HEK293 (cell line): Measurements from ENCODE around the gene NCOA6.

Experiments used
- CTCF ChIA-PET: fragments of 350-600 bp; formaldehyde crosslinking; extraction: SDS; loops from one replicate; lab custom pipeline; 2021; ENCODE audit warnings: antibody characterized with exemption; lab: Yijun Ruan, JAX
- POLR2A ChIA-PET: fragments of 300-600 bp; formaldehyde crosslinking; extraction: SDS; loops from one replicate; lab custom pipeline; 2020; ENCODE audit warnings: antibody characterized with exemption, inconsistent platforms; lab: Yijun Ruan, JAX
- H3K27ac ChIP-seq: fragments of 200-500 bp; sonication (Bioruptor generic); 2 replicates; pipeline ENCODE4 v1.5.1; 2014; ENCODE audit warnings: low read depth, low read length, control low read depth, inconsistent platforms; ENCODE audit errors: extremely low read depth
- H3K36me3 ChIP-seq, 2 experiments: fragments of 200-500 bp in 1 of 2; sonication (Bioruptor generic) in 1 of 2; 1 replicate in 1 of 2; 2 replicates in 1 of 2; pipeline ENCODE4 v1.5.1; 2014 to 2017; ENCODE audit warnings: inconsistent platforms in 2 of 2, low read length in 2 of 2; ENCODE audit not compliant: control insufficient read depth in 2 of 2, insufficient read depth in 1 of 2
- H3K4me1 ChIP-seq: fragments of 200-500 bp; sonication (Bioruptor generic); 2 replicates; pipeline ENCODE4 v1.5.1; 2014; ENCODE audit warnings: mild to moderate bottlenecking, low read length, inconsistent platforms; ENCODE audit not compliant: control insufficient read depth, insufficient read depth
- H3K4me3 ChIP-seq: 2 replicates; pipeline ENCODE4 v1.5.1; 2011; ENCODE audit warnings: low read depth, mild to moderate bottlenecking, control low read depth, low read length, moderate library complexity
- H3K9me3 ChIP-seq: fragments of 200-500 bp; sonication (Bioruptor generic); 2 replicates; pipeline ENCODE4 v1.5.1; 2014; ENCODE audit warnings: low read depth, low read length, inconsistent platforms; ENCODE audit not compliant: control insufficient read depth, insufficient read depth
- HOXA7 ChIP-seq: sonication (generic); formaldehyde crosslinking; IDR thresholded peaks from 2 replicates; pipeline ENCODE4 v1.8.1; 2022; ENCODE audit warnings: missing genetic modification reagents, borderline replicate concordance
- HOXC10 ChIP-seq: sonication (generic); formaldehyde crosslinking; IDR thresholded peaks from 2 replicates; pipeline ENCODE4 v1.8.1; 2023; ENCODE audit warnings: mild to moderate bottlenecking, missing genetic modification reagents
- KLF9 ChIP-seq: fragments of 450-650 bp; formaldehyde crosslinking; IDR thresholded peaks from 2 replicates; pipeline ENCODE4 v1.5.1; 2016; ENCODE audit warnings: missing biosample characterization, missing genetic modification characterization, low read depth
- SETDB1 ChIP-seq: IDR thresholded peaks from one replicate; pipeline ENCODE4 v1.6.1; 2017; ENCODE audit warnings: mild to moderate bottlenecking, low read length, moderate library complexity, mixed read lengths; ENCODE audit not compliant: insufficient read length
- SP2 ChIP-seq: fragments of 450-650 bp; formaldehyde crosslinking; IDR thresholded peaks from 2 replicates; pipeline ENCODE4 v1.5.1; 2016; ENCODE audit warnings: missing biosample characterization, missing genetic modification characterization
- YY2 ChIP-seq: fragments of 450-650 bp; formaldehyde crosslinking; IDR thresholded peaks from 2 replicates; pipeline ENCODE4 v1.5.1; 2016; ENCODE audit warnings: missing biosample characterization, missing genetic modification characterization
- ZBTB48 ChIP-seq: fragments of 450-650 bp; formaldehyde crosslinking; IDR thresholded peaks from 2 replicates; pipeline ENCODE4 v1.5.1; 2016; ENCODE audit warnings: missing biosample characterization, missing genetic modification characterization
- ZFP37 ChIP-seq: fragments of 450-650 bp; formaldehyde crosslinking; IDR thresholded peaks from 2 replicates; pipeline ENCODE4 v1.5.1; 2016; ENCODE audit warnings: missing biosample characterization, missing genetic modification characterization
- ZIC2 ChIP-seq: fragments of 450-650 bp; formaldehyde crosslinking; IDR thresholded peaks from 2 replicates; pipeline ENCODE4 v1.5.1; 2016; ENCODE audit warnings: missing biosample characterization, missing genetic modification characterization
- ZNF114 ChIP-seq: fragments of 450-650 bp; formaldehyde crosslinking; IDR thresholded peaks from 2 replicates; pipeline ENCODE4 v1.5.0; 2017; ENCODE audit warnings: missing biosample characterization, missing genetic modification characterization
- ZNF140 ChIP-seq: fragments of 450-650 bp; formaldehyde crosslinking; IDR thresholded peaks from 2 replicates; pipeline ENCODE4 v1.5.1; 2016; ENCODE audit warnings: missing biosample characterization, missing genetic modification characterization
- ZNF157 ChIP-seq: fragments of 450-650 bp; formaldehyde crosslinking; IDR thresholded peaks from 2 replicates; pipeline ENCODE4 v1.5.1; 2016; ENCODE audit warnings: missing biosample characterization, missing genetic modification characterization
- ZNF311 ChIP-seq: fragments of 450-650 bp; formaldehyde crosslinking; IDR thresholded peaks from 2 replicates; pipeline ENCODE4 v1.5.1; 2017; ENCODE audit warnings: missing biosample characterization, missing genetic modification characterization, borderline replicate concordance
- ZNF324 ChIP-seq: fragments of 450-650 bp; formaldehyde crosslinking; IDR thresholded peaks from 2 replicates; pipeline ENCODE4 v1.5.1; 2016; ENCODE audit warnings: missing biosample characterization, missing genetic modification characterization
- ZNF596 ChIP-seq: fragments of 450-650 bp; IDR thresholded peaks from 2 replicates; pipeline ENCODE4 v1.5.0; 2018; ENCODE audit warnings: missing biosample characterization, mild to moderate bottlenecking, missing genetic modification characterization, moderate library complexity
- ZNF624 ChIP-seq: fragments of 450-650 bp; formaldehyde crosslinking; IDR thresholded peaks from 2 replicates; pipeline ENCODE4 v1.5.1; 2017; ENCODE audit warnings: missing biosample characterization, missing genetic modification characterization
- ZNF629 ChIP-seq: fragments of 450-650 bp; formaldehyde crosslinking; IDR thresholded peaks from 2 replicates; pipeline ENCODE4 v1.5.1; 2017; ENCODE audit warnings: missing biosample characterization, missing genetic modification characterization
- ZNF768 ChIP-seq: fragments of 450-650 bp; formaldehyde crosslinking; IDR thresholded peaks from 2 replicates; pipeline ENCODE4 v1.5.1; 2018; ENCODE audit warnings: missing biosample characterization, mild to moderate bottlenecking, missing genetic modification characterization
- ZNF791 ChIP-seq: fragments of 450-650 bp; formaldehyde crosslinking; IDR thresholded peaks from 2 replicates; pipeline ENCODE4 v1.5.1; 2016; ENCODE audit warnings: missing biosample characterization, missing genetic modification characterization
- ZNF830 ChIP-seq: fragments of 450-650 bp; IDR thresholded peaks from 2 replicates; pipeline ENCODE4 v1.5.0; 2018; ENCODE audit warnings: missing biosample characterization, missing genetic modification characterization, low read depth, mild to moderate bottlenecking, moderate library complexity
- TF ChIP-seq, protein P1 (sequence below): fragments of 450-650 bp; formaldehyde crosslinking; IDR thresholded peaks from 2 replicates; pipeline ENCODE4 v1.5.1; 2016; ENCODE audit warnings: missing biosample characterization, missing genetic modification characterization
- TF ChIP-seq, protein P2 (sequence below): fragments of 450-650 bp; formaldehyde crosslinking; IDR thresholded peaks from 2 replicates; pipeline ENCODE4 v1.5.1; 2016; ENCODE audit warnings: missing biosample characterization, missing genetic modification characterization
- TF ChIP-seq, protein P3 (sequence below): fragments of 450-650 bp; formaldehyde crosslinking; IDR thresholded peaks from 2 replicates; pipeline ENCODE4 v1.5.1; 2016; ENCODE audit warnings: missing biosample characterization, missing genetic modification characterization
- TF ChIP-seq, protein P4 (sequence below): fragments of 450-650 bp; formaldehyde crosslinking; IDR thresholded peaks from 2 replicates; pipeline ENCODE4 v1.5.1; 2016; ENCODE audit warnings: missing biosample characterization, missing genetic modification characterization
- TF ChIP-seq, protein P5 (sequence below): fragments of 450-650 bp; formaldehyde crosslinking; optimal IDR thresholded peaks from 2 replicates; pipeline ENCODE3; 2016; ENCODE audit warnings: missing biosample characterization, mild to moderate bottlenecking, missing genetic modification characterization

NCOA6 gene

DNA sequence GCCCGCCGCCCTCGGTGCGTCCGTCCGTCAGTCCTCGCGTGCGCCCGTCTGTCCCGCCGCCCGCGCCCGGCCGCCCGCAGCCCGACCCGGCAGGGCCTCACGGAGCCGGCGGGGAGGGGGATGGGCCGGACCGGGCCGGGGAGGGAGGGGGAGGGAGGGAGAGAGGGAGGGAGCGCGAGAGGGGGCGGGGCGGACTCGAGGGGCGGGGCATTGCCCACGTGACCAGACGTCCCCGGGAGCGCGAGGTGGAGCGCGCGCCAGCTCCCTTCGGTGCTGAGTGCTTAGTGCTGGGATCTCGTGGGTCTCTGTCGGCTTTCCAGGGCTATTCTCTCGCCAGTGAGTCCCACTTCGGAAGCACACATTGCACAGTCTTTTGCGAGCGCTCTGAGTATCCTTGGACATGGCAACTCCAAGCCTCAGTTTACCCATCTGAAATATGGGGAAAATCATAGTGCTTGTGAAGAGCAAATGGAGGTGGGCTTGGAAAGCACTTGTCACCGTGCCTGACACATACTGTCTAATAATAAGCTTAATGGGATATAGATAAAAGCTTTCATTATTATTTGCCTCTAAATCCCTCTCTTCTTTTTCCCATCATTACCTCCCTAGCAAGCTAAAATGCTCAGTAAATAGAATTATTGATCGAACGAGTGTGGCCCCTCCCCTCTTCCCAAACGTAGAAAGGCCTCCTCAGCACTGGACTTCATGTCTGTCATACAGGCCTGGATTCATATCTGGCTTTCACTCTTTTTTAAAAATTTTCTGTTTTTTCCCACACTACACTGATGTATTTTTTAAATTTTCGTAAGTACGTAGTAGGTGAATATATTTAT, at the start of gene NCOA6:
TSS of gene NCOA6 (minus strand) at position 122 of the 833 bp plus-strand sequence. CDS start 43,296 bp downstream, outside the sequence.
- POLR2A ChIA-PET, result interaction anchor here (0.6 to 1.3 kb wide), 3 partner anchors 22 to 487 kb away, joined by 3 to 4 read pairs (median 3); no protein-coding TSS in a partner anchor
- peak within 1 kb of the TSS; percentile 98 for H3K27ac ChIP-seq
- TF ChIP-seq, protein P1, sequence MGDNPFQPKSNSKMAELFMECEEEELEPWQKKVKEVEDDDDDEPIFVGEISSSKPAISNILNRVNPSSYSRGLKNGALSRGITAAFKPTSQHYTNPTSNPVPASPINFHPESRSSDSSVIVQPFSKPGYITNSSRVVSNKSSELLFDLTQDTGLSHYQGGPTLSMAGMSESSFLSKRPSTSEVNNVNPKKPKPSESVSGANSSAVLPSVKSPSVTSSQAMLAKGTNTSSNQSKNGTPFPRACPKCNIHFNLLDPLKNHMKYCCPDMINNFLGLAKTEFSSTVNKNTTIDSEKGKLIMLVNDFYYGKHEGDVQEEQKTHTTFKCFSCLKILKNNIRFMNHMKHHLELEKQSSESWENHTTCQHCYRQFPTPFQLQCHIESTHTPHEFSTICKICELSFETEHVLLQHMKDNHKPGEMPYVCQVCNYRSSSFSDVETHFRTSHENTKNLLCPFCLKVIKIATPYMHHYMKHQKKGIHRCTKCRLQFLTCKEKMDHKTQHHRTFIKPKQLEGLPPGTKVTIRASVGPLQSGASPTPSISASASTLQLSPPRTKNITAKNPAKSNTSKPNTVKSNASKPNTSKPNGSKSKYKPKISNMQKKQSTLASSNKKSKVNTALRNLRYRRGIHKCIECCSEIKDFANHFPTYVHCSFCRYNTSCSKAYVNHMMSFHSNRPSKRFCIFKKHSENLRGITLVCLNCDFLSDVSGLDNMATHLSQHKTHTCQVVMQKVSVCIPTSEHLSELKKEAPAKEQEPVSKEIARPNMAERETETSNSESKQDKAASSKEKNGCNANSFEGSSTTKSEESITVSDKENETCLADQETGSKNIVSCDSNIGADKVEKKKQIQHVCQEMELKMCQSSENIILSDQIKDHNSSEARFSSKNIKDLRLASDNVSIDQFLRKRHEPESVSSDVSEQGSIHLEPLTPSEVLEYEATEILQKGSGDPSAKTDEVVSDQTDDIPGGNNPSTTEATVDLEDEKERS, result peak; percentile 41; the same call in 1 of the 2 replicates
- no peak for TF ChIP-seq ZNF157 (tag by site-specific recombination)
- no peak for TF ChIP-seq ZNF114 (tag by site-specific recombination)
- TF ChIP-seq ZNF791 (tag by site-specific recombination), result no peak
- peak; percentile 85 for TF ChIP-seq KLF9
- TF ChIP-seq ZNF324 (tag by site-specific recombination), result no peak
- no peak for TF ChIP-seq ZFP37 (tag by site-specific recombination)
- TF ChIP-seq ZNF311 (tag by site-specific recombination), result no peak
- TF ChIP-seq, protein P2, sequence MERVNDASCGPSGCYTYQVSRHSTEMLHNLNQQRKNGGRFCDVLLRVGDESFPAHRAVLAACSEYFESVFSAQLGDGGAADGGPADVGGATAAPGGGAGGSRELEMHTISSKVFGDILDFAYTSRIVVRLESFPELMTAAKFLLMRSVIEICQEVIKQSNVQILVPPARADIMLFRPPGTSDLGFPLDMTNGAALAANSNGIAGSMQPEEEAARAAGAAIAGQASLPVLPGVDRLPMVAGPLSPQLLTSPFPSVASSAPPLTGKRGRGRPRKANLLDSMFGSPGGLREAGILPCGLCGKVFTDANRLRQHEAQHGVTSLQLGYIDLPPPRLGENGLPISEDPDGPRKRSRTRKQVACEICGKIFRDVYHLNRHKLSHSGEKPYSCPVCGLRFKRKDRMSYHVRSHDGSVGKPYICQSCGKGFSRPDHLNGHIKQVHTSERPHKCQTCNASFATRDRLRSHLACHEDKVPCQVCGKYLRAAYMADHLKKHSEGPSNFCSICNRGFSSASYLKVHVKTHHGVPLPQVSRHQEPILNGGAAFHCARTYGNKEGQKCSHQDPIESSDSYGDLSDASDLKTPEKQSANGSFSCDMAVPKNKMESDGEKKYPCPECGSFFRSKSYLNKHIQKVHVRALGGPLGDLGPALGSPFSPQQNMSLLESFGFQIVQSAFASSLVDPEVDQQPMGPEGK, result no peak
- no peak for TF ChIP-seq ZNF624
- no peak for TF ChIP-seq SETDB1
- TF ChIP-seq ZNF629 (tag by site-specific recombination), result peak; percentile 35; the same call in 1 of the 2 replicates
- TF ChIP-seq ZNF768 (tag by site-specific recombination), result no peak
- TF ChIP-seq, protein P3, sequence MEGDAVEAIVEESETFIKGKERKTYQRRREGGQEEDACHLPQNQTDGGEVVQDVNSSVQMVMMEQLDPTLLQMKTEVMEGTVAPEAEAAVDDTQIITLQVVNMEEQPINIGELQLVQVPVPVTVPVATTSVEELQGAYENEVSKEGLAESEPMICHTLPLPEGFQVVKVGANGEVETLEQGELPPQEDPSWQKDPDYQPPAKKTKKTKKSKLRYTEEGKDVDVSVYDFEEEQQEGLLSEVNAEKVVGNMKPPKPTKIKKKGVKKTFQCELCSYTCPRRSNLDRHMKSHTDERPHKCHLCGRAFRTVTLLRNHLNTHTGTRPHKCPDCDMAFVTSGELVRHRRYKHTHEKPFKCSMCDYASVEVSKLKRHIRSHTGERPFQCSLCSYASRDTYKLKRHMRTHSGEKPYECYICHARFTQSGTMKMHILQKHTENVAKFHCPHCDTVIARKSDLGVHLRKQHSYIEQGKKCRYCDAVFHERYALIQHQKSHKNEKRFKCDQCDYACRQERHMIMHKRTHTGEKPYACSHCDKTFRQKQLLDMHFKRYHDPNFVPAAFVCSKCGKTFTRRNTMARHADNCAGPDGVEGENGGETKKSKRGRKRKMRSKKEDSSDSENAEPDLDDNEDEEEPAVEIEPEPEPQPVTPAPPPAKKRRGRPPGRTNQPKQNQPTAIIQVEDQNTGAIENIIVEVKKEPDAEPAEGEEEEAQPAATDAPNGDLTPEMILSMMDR (tag by site-specific recombination), result no peak
- no peak for TF ChIP-seq ZNF830
- no peak for TF ChIP-seq HOXA7
- TF ChIP-seq, protein P4, sequence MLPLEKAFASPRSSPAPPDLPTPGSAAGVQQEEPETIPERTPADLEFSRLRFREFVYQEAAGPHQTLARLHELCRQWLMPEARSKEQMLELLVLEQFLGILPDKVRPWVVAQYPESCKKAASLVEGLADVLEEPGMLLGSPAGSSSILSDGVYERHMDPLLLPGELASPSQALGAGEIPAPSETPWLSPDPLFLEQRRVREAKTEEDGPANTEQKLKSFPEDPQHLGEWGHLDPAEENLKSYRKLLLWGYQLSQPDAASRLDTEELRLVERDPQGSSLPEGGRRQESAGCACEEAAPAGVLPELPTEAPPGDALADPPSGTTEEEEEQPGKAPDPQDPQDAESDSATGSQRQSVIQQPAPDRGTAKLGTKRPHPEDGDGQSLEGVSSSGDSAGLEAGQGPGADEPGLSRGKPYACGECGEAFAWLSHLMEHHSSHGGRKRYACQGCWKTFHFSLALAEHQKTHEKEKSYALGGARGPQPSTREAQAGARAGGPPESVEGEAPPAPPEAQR (tag by site-specific recombination), result no peak
- no peak for TF ChIP-seq ZBTB48 (tag by site-specific recombination)
- 0 out of 2 replicates have a peak, but pooled peaks have one; percentile 17 for TF ChIP-seq ZIC2
- TF ChIP-seq ZNF140 (tag by site-specific recombination), result no peak
- peak; percentile 53 for TF ChIP-seq SP2
- TF ChIP-seq, protein P5, sequence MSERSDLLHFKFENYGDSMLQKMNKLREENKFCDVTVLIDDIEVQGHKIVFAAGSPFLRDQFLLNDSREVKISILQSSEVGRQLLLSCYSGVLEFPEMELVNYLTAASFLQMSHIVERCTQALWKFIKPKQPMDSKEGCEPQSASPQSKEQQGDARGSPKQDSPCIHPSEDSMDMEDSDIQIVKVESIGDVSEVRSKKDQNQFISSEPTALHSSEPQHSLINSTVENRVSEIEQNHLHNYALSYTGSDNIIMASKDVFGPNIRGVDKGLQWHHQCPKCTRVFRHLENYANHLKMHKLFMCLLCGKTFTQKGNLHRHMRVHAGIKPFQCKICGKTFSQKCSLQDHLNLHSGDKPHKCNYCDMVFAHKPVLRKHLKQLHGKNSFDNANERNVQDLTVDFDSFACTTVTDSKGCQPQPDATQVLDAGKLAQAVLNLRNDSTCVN (tag by site-specific recombination), result peak; percentile 62
- no peak for TF ChIP-seq ZNF596
- TF ChIP-seq HOXC10 (CRISPR knock-in tag), result no peak
- no peak for TF ChIP-seq YY2 (tag by site-specific recombination)

More for the DNA sequence above, at the start of gene NCOA6:
- no peaks in the 10 kb centered on the region for H3K9me3 ChIP-seq
- no peaks in the 10 kb centered on the region; the same call in 1 of the 2 replicates for H3K4me1 ChIP-seq
- H3K4me3 ChIP-seq, result peak within 1 kb of the TSS; percentile 96
- H3K36me3 ChIP-seq, result no peaks in the 10 kb centered on the region
- CTCF ChIA-PET, result interaction anchor here (0.6 to 0.7 kb wide), 3 partner anchors 151 to 551 kb away, joined by 3 to 7 read pairs (median 3); no protein-coding TSS in a partner anchor
